ENCODE results near the gene AMDHD2.

DNA sequence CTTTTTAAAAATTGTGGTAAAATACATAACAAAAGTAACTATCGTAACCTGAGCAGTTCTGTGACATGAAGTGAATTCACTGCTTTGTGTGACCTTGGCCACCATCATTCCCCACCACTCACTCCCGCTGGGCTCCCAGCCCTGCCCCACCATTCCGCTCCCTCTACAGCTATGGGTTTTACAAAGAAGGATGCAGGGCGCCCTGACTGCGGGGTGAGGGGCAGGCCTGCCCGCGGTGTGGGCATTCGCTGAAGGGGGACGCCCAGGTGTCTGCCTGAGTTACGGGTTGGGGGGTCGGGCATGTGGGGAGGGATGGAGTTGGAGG, 11.2 kb downstream of the AMDHD2 start, which contains the start of gene CEMP1:
- TF ChIP-seq, protein P1, sequence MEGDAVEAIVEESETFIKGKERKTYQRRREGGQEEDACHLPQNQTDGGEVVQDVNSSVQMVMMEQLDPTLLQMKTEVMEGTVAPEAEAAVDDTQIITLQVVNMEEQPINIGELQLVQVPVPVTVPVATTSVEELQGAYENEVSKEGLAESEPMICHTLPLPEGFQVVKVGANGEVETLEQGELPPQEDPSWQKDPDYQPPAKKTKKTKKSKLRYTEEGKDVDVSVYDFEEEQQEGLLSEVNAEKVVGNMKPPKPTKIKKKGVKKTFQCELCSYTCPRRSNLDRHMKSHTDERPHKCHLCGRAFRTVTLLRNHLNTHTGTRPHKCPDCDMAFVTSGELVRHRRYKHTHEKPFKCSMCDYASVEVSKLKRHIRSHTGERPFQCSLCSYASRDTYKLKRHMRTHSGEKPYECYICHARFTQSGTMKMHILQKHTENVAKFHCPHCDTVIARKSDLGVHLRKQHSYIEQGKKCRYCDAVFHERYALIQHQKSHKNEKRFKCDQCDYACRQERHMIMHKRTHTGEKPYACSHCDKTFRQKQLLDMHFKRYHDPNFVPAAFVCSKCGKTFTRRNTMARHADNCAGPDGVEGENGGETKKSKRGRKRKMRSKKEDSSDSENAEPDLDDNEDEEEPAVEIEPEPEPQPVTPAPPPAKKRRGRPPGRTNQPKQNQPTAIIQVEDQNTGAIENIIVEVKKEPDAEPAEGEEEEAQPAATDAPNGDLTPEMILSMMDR (CRISPR knock-in tag; IDR thresholded peaks at IDR 0.05): no peak
- no peak for TF ChIP-seq EP300 (IDR thresholded peaks at IDR 0.05; ENCODE audit: low read depth in 2 of 2, low read length in 2 of 2)
- TF ChIP-seq EP300 (CRISPR knock-in tag; IDR thresholded peaks at IDR 0.05; ENCODE audit: borderline replicate concordance): no peak
- TF ChIP-seq ZFY (CRISPR knock-in tag; IDR thresholded peaks at IDR 0.05): no peak
- no peak for TF ChIP-seq NCOA2 (CRISPR knock-in tag; IDR thresholded peaks at IDR 0.05)
- no peak for TF ChIP-seq ZFP36 (IDR thresholded peaks at IDR 0.05; ENCODE audit: borderline replicate concordance, low read depth, low read length, partially characterized antibody)
- TF ChIP-seq, protein P2, sequence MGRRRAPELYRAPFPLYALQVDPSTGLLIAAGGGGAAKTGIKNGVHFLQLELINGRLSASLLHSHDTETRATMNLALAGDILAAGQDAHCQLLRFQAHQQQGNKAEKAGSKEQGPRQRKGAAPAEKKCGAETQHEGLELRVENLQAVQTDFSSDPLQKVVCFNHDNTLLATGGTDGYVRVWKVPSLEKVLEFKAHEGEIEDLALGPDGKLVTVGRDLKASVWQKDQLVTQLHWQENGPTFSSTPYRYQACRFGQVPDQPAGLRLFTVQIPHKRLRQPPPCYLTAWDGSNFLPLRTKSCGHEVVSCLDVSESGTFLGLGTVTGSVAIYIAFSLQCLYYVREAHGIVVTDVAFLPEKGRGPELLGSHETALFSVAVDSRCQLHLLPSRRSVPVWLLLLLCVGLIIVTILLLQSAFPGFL (CRISPR knock-in tag; IDR thresholded peaks at IDR 0.05): no peak
- no peak for TF ChIP-seq GTF2F1 (IDR thresholded peaks at IDR 0.05; ENCODE audit: low read length)
- TF ChIP-seq U2AF1 (optimal IDR thresholded peaks at IDR 0.05; ENCODE audit: low read depth, low read length): no peak
- no peak for TF ChIP-seq POLR2A (IDR thresholded peaks at IDR 0.05; ENCODE audit: insufficient read depth in 1 of 2, low read depth in 2 of 2, low read length in 2 of 2)
- TF ChIP-seq ERF (CRISPR knock-in tag; IDR thresholded peaks at IDR 0.05): no peak
- TF ChIP-seq, protein P3, sequence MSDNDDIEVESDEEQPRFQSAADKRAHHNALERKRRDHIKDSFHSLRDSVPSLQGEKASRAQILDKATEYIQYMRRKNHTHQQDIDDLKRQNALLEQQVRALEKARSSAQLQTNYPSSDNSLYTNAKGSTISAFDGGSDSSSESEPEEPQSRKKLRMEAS (IDR thresholded peaks at IDR 0.05): no peak
